ENCODE data around the gene SIK3.

Gene SIK3

DNA sequence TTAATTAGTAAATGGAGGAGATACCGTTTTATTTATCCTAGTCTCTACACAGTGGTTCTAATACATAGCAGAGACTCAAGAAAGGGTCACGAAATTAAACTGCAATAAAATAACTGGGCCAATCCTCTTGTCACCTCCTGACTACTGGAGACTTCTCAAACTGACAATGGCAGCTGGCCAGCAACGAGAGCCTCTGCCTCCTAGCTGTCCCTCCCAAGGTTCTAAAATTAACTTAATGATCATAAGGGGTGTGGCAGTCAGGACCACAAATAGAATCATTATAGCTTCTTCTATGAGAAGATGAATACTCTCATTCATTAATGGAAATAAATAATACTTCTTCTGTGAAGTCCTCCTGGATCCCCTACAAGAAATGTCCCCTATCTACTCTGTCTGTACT lies 197.0 kb downstream of the SIK3 start:
- no peak for DNase-seq (ENCODE audit: low read depth, low spot score)

DNA sequence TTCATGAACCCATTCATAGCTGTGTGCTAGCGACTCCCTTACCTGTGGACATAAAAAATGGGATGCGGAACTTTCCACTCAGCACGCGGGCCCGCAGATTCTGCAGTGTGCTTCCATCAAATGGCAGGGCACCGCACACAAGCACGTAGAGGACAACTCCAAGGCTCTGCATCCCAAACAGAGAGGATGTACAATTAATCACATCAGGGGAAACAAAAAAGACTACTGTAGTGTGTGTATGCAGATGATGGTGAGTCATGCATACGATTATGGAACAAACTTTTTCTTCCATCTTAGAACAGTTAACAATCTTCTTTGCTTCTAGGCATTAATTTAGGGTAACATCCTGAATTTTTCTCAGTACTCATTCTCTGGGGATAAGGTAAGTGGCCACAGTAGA lies 202.0 kb downstream of the SIK3 start:
- DNase-seq (ENCODE audit: low read depth, low spot score): no peak

DNA sequence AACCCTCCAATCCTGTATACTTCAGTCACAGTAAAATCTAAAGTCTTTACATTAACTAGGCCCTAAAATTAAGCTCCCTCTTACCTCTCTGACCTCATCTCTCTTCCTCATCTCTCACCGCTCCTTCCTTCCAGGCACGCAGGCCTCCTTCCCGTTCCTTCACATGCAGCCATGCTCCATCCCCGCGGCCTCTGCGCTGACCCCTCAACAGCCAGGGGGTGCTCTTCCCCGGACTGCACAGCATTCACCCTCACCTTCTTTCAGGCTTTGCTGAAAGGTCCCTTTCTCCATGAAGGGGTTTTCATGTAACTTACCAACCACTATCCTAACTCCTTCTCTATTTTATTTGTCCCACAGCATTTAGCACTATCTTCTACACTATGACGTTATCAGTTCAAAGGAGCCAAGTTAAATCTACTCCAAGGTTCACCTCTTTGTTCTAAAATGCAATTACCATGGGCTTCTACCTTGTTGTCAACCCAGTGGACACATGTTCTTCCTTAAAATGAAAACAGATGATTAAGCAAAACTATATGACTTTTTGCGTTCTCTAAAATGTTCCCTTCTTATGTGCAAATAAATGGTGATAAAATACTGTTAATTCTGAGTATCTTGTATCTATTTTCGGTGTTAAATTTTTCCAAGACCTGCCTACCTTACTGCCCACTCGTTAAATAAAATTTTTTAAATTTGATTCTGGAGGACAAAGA lies 203.0 kb downstream of the SIK3 start:
- no peak for DNase-seq (ENCODE audit: low read depth, low spot score)

DNA sequence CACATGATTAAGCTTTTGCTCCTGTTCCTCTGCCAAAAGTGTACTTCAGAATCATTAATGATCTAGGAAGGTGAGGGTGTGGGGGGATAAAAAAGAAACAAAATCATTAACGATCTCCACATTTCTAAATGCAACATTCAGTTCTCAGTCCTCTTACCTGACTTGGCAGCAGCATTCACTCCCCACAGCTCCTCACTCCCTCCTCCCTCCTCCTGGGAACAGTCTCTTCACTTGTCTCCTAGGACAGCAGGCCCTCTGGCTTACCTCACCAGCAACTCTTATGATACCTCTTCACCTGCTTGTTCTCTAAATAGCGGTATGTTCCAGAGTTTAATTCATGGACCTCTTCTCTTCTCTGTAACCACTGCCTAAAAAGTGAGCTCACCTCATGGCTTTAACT lies 204.3 kb downstream of the SIK3 start:
- no peak for DNase-seq (ENCODE audit: low read depth, low spot score)

DNA sequence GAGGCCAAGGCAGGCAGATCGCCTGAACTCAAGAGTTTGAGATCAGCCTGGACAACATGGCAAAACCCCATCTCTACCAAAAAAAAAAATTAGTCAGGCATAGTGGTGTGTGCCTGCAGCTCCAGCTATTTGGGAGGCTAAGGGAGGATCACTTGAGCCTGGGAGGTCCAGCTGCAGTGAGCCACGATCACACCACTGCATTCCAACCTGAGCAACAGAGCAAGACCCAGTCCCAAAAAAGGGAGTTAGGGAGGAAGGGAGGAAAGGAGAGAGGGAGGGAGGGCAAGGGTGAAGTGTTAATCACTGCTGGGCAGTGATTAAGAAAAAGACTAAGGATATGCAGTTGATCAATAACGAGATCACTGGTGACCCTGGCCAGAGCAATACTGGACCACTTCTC lies 204.8 kb downstream of the SIK3 start:
- DNase-seq (ENCODE audit: low read depth, low spot score): no peak

DNA sequence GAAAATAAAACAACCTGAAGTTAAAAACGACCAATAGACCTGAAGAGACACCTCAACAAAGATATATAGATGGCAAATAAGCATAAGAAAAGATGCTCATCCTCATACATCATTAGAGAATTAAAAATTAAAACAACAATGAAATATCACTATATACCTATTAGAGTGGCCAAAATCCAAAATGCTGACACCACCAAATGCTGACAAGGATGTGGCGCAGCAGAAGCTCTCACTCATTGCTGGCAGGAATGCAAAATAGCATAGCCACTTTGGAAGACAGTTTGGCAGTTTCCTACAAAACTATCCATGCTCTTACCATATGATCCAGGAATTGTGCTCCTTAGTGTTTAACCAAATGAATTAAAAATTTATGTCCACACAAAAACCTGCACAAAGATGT lies 205.9 kb downstream of the SIK3 start:
- DNase-seq (ENCODE audit: low read depth, low spot score): no peak

DNA sequence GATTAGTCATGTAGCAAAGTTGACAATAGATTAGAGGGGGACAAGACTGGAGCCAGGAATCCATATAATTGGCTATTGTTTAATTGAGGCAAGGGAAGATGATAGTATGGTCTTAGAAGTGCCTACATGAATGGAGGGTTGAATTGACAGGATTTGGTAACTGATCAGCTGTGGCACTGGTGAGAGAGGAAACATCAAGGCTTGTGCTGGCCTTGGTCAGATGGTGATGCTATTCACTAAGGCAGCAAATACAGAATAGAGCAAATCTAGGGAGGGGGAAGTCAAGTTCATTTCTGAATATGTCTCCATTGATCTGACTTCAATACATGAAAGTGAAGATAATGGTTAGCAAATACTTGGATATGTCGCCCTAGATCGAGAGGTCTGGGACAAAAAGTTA lies 206.5 kb downstream of the SIK3 start:
- no peak for DNase-seq (ENCODE audit: low read depth, low spot score)

DNA sequence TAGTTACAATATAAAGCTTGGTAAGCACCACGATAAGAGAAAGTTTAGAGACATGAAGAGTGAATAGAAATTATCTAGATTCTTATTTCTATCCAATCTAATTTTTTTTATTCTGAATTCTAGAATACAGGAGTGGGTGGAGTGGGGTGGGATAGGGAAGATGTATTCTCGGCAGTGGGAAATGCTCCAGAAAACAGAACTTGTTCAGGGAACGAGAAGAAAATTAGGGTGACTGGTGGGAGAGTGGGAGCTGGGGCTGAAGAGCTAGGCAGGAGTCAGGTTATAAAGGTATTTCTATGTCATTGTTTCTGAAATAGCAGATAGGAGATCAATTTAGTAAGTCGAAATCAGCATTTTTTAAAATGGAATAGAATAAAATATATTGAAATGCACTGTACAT lies 207.6 kb downstream of the SIK3 start:
- DNase-seq (ENCODE audit: low read depth, low spot score): no peak

DNA sequence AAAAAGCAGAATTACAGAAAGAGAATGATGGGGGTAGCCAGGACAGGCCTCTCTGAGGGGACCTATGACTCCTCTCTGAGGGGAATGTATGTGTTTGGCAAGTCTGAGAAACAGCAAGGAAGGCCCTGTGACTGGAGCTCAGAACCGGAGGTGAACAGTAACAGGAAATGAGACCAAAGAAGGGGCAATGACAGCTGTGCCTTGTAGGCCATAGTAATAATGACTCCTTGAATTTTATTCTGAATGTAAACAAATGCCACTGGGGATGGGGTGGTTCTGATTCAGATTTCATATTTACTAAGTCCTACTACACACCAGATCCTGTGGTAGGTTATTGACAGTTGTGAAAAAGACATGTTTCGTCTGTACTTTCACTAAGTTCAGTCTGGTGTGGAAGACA lies 208.0 kb downstream of the SIK3 start:
- no peak for DNase-seq (ENCODE audit: low read depth, low spot score)

DNA sequence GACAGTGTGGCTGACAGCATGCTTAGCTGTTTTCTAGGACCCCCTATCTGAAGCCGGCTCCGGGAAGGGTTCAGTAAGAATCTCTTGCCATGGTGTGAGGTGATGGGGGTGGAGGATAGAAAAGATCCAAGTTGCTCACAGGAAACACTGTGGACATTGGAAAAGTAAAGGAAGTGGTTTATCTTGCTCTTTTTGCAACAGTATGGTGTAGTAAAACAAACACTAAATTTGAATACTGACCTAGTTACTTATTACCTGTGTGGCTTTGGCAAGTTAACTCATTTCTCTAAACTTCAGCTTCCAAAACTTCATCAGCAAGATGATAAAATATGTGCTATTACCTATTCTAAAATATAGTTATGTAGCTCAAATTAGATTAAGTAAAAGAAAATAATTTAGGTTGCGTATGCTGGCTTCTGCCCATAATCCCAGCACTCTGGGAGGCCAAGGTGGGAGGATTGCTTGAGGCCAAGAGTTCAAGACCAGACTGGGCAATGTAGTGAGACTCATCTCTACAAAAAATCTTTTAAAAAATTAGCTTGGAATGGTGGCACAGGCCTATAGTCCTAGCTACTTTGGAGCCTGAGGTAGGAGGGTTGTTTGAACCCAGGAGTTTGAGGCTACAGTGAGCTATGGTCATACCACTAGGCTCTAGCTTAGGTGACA lies 209.2 kb downstream of the SIK3 start:
- no peak for DNase-seq (ENCODE audit: low read depth, low spot score)

DNA sequence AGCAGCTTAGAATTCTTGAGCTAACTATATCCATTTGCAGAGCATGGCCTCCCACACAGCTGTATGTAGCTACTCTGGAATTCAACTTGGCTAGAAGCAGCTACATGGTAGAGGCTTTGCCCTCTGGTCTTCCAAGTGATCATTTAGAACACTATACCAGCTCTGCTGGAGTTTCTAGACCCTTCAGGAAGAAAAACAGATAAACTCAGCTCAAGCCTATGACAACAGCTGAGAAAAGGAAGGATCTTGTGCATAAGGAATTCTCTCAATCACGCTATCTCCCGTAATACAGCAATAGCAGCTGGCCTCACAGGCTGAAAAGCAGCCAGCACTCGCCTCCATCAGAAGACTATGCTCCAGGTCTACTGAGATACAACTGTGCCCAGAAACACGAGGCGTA lies 210.2 kb downstream of the SIK3 start:
- no peak for DNase-seq (ENCODE audit: low read depth, low spot score)

DNA sequence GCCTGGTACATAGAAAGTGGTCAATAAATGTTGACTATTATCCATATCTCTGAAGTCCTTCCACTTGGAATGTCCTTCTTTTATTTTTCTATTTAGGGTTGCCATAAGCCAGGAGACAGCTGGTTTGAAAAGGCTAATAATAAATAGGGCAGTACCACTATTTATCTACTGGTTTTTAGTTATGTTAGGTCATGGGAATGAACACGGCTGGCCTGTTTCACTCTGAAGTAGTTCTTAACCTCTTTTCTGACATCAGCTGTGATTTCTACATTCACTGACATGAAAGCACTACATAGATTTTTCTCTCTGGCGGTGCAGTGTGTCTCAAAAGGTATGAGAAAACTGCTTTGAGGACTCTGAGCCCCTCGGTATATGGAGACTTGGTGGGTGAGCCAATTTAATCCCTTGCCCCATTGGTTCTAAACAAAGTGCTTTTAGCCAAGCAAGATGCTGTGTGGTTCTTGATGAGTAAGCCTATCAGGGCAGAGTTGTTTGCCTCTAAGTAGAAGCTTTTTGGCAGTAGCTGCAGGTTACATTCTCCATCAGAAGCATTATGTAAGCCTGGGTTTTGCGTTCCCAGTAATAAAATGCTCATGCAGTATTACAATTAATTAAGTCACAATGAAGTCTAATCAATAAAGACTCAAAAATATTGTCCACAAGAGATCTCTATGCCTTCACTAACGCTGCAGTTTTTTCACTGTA lies 212.1 kb downstream of the SIK3 start:
- DNase-seq (ENCODE audit: low read depth, low spot score): no peak

DNA sequence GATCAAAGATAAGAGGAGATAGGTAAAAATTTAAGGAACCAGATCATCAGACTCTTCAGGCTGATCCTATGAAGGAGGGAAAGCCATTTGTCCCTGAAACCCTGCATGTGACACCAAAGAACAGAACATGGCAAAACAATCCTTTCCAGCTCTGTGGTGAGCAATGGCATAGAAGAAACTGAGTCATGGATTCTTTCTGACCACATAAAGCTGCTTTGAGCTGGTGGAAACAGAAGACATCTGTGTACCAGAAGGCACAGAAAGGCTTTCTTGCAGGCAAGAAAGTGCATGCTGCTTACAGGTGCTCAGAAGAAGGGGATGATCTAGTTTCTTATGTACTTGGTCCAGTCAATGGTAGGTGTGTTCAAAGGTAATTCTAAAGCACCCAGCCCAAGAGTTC lies 215.8 kb downstream of the SIK3 start:
- no peak for DNase-seq (ENCODE audit: low read depth, low spot score)

DNA sequence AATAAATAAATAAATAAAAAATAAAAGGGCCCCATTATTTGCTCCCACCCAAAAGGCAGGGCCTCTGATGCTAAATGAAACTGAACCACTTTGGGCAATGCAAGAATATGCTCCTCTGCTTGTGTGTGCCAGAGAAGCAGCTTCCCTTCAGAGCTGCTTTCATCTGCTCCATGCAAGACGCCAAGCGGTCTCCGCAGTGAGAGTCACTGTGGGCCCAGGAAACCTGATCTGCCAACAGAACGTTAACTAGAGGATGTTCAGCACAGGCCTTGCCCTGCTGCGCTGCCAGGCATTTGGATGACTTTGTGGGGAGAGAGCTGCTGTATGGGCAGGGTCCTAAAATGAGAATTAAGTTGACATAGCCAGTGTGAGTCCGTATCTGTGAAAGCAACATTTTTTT lies 217.1 kb downstream of the SIK3 start:
- no peak for DNase-seq (ENCODE audit: low read depth, low spot score)

DNA sequence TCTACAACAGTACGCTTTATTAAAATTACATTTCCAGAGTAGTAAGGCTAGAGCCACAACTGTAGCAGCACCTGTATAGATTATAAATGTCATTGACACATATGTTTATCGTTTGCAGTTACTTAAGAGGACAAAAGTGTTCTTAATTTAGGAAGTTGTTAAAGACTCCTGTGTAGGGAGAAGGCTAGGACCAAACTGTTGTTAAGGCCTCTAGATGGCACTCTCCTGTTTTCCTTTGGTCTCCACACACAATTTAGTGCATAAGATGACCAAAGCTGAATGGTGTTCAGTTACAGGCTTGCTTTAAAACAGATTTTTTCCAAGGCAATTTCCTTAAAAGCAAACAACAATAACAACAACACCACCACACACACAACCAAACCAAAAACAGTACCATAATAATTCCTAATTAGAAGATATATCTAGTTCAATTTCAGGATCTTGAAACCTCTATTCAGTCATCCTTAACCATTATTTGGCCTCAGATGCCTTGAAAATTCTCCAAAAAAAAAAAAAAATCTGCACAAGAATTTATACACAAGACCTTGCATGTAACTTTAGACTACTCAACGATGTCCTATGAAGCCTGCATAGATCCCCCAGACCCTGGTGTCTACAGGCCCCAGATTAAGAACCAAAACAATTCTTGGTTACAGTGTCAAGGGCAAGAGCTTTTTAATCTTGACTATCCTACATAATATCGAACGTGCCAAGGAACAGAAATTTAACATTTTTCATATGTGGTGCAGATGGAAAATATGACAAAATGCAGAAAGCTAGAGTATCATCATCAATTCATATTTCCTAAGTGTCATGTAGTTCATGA lies 218.2 kb downstream of the SIK3 start:
- DNase-seq (ENCODE audit: low read depth, low spot score): peak; percentile 29

DNA sequence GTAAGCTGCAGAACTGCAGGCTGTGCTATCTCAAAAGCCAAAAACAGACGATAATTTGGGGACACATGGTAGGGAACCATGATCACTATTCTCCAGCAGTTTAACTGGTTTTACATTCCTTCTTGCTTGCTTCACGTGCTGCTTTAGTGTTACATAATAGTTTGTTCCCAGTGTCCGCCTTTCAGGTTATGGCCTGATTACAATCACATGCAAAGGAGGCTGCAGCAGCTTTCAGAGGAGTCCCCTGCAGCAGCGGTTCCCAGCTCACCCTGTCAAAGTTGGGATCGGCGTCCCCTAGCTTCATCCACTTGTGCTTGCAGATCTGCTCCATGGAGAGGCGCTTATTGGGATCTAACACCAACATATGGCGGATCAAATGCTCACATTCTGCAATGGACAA lies 221.6 kb downstream of the SIK3 start:
- no peak for DNase-seq (ENCODE audit: low read depth, low spot score)

DNA sequence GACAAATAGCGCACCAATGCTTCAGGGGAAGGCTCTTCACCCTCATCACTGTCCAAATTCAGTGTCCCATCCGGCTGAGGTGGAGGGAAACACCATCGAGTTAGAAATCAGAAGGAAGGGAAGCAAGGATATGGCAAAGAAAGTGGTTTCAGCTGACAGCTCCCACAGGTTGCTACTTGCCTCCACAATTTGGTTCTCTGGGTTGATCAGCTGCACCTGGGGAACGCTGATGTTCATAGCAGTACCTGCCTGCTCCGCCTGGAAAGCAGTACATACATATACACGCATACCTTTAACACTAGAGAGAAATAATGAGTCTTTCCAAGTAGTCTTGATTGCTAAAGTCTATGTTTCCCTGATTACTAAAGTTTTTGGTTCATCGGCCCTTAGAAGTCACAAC lies 223.0 kb downstream of the SIK3 start:
- no peak for DNase-seq (ENCODE audit: low read depth, low spot score)

DNA sequence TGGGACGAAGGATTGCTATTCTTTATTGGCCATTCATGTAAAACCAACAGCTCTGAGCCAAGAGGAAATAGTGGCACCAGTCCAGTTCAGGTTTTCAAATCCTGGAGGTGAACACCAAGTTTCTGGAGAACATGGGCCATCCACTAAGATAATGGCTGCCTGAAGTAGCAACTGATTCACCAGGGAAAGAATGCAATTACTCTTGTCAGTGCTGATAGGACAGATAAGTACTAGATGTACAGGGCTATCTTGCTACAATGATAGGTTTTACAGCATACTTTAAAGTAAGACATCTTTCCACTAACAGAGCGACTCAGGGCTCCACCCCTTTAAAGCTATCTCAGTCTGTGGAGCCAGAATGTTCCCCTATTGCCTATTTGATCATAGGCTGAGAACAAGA lies 224.0 kb downstream of the SIK3 start:
- no peak for DNase-seq (ENCODE audit: low read depth, low spot score)

DNA sequence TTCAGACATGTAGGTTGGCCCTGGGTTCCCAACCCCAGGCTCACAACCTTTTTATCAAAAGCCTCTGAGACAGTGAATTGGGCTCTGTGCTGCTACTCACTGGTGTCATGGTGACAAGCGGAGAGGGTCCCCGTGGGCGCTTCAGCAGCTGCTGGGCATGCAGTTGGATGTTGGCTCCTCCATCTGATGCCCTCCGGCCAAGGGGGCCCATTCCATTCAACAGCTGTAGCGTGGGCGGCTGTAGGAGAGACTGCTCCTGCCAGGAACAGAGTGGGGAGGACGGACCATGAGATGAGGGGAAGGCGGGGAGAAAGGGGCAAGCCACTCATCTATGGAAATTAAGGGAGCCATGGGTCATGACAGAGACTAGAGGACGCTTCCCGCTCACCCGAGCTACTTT lies 224.8 kb downstream of the SIK3 start:
- DNase-seq (ENCODE audit: low read depth, low spot score): no peak

DNA sequence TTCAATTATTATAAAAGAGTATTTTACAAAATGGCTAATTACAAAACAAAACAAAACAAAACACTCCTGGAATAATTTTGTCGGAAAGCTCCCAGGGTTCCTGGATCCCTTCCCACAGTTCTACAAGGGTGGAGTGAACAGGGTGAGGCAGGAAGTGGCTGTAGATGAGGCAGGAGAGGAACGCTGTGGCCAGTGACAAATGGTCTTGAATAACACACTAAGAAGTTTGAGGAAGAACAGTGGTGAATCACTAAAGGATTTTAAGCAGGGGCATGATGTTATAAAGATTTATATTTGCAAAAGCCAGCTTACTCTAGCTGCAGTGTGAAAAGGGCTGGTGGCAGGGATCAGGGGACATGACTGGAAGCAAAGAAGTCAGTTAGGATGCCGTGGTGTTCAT lies 227.0 kb downstream of the SIK3 start:
- DNase-seq (ENCODE audit: low read depth, low spot score): no peak

DNA sequence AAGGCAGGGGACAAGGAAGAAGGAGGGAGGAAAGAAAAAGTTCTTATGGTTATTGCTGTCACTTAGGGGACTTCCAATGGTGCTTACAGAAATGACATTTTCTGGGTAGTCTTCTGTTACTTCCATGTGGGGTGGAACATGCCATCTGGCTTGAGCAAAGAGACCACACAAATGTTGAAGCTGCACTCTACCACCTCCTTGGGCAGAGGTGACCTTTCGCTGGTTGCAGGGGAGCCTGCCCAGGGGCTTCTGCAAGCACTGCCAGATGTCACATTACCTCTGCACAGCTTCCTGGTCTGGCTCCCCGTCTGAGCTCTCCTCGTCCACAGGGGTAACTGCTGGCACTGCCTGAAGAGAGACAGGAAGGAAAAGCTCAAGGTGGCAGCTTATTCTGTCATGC lies 228.2 kb downstream of the SIK3 start:
- DNase-seq (ENCODE audit: low read depth, low spot score): no peak

DNA sequence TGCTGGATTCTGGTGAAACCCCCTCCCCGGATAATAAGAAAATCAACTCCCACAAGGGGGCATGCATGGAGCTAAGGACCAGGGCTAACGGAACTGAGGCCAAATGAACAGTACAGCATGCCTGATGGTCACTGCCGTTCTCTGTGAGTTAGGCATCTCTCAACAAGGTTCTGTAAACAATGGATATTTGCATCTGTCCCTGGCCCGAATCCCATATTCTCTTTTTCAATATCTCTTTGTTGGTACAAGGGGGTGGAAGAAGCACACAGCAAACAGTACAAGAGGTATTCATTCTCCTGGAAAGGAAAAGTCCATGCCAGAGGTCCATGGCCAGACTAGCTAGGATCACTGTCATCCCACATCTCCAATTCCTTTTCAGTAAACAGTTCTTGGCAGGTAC lies 228.6 kb downstream of the SIK3 start:
- DNase-seq (ENCODE audit: low read depth, low spot score): no peak
